GM12878 (cell line): ENCODE measurements around the gene AGTRAP. TPM values are rescaled to one million over a fixed set of nuclear protein-coding genes. Genes with fewer than 3 reads are reported as not detected.

ENCODE experiments used
- ATAC-seq: fragments of 200-7000 bp; cut with Tn5 transposase; 3 replicates; pipeline ENCODE4 v1.9.1; 2020; ENCODE audit warnings: mild to moderate bottlenecking, moderate library complexity
- BruUV-seq: library from RNA; stranded (reverse); fragments of 400-500 nt; replicated peaks from 2 replicates; lab custom pipeline; 2021; lab: Mats Ljungman, UMichigan
- CTCF ChIA-PET: fragments of 300-600 bp; sonication (Branson Sonifier 250); formaldehyde crosslinking; extraction: SDS; loops from one replicate; lab custom pipeline; 2021; ENCODE audit warnings: inconsistent platforms; lab: Yijun Ruan, JAX
- POLR2A ChIA-PET: fragments of 350-600 bp; formaldehyde crosslinking; extraction: SDS; loops from one replicate; lab custom pipeline; 2021; ENCODE audit warnings: inconsistent platforms; lab: Charles Lee
- RAD21 ChIA-PET: fragments of 300-600 bp; sonication (Branson Sonifier 250); formaldehyde crosslinking; loops from one replicate; lab custom pipeline; 2023; ENCODE audit warnings: antibody characterized with exemption; ENCODE audit not compliant: unreplicated experiment; lab: Charles Lee
- SMC1A ChIA-PET: fragments of 300-600 bp; sonication (Branson Sonifier 250); formaldehyde crosslinking; loops from one replicate; lab custom pipeline; 2023; ENCODE audit not compliant: unreplicated experiment, uncharacterized antibody; lab: Charles Lee
- DNase-seq: peaks from one replicate; pipeline ENCODE4 v3.0.0-alpha.2; 2011; ENCODE audit warnings: low read depth, low spot score
- FAIRE-seq: peaks from 3 replicates; lab custom pipeline; 2011; peaks lifted over from hg19 to GRCh38; lab: Jason Lieb, UNC
- H2AFZ ChIP-seq: 2 replicates; pipeline ENCODE4 v1.6.0; 2011; ENCODE audit warnings: low read depth, low read length, control low read depth; ENCODE audit not compliant: control insufficient read depth
- H3K27ac ChIP-seq: 2 replicates; pipeline ENCODE4 v1.5.1; 2011; ENCODE audit warnings: control low read depth; ENCODE audit not compliant: control insufficient read depth, insufficient read depth
- H3K27me3 ChIP-seq, 2 experiments: replicated peaks in 1 of 2; 2 replicates each; pipeline versions ENCODE4 v1.6.0 to v1.6.1; 2011; ENCODE audit warnings: low read length in 1 of 2; ENCODE audit not compliant: control insufficient read depth in 2 of 2, insufficient read depth in 2 of 2
- H3K36me3 ChIP-seq, 2 experiments: 2 replicates each; pipeline ENCODE4 v1.5.1; 2011; ENCODE audit warnings: low read length in 1 of 2; ENCODE audit not compliant: control insufficient read depth in 2 of 2, insufficient read depth in 2 of 2
- H3K4me1 ChIP-seq: 2 replicates; pipeline ENCODE4 v1.6.1; 2011; ENCODE audit warnings: mild to moderate bottlenecking, low read length, moderate library complexity, mixed read lengths; ENCODE audit not compliant: control insufficient read depth, insufficient read depth
- H3K4me2 ChIP-seq: 2 replicates; pipeline ENCODE4 v1.6.0; 2011; ENCODE audit warnings: control low read depth; ENCODE audit not compliant: control insufficient read depth, insufficient read depth
- H3K4me3 ChIP-seq: fragments of 200-600 bp; sonication (generic); 2 replicates; pipeline ENCODE4 v1.5.1; 2016
- H3K79me2 ChIP-seq: 2 replicates; pipeline ENCODE4 v1.6.0; 2011; ENCODE audit warnings: low read length; ENCODE audit not compliant: control insufficient read depth, insufficient read depth
- H3K9ac ChIP-seq: 2 replicates; pipeline ENCODE4 v1.8.0; 2011; ENCODE audit warnings: low read length, control low read depth, mixed read lengths; ENCODE audit not compliant: control insufficient read depth, insufficient read depth
- H3K9me3 ChIP-seq: replicated peaks from 3 replicates; pipeline ENCODE4 v1.5.1; 2011; ENCODE audit warnings: mild to moderate bottlenecking, low read length; ENCODE audit not compliant: control insufficient read depth, insufficient read depth
- H4K20me1 ChIP-seq: 2 replicates; pipeline ENCODE4 v1.6.0; 2011; ENCODE audit not compliant: control insufficient read depth, insufficient read depth
- CHD1 ChIP-seq: IDR thresholded peaks from 2 replicates; pipeline ENCODE4 v1.6.1; 2012; ENCODE audit warnings: low read depth, low read length, improper control_type of control experiment
- CHD2 ChIP-seq: IDR thresholded peaks from 2 replicates; pipeline ENCODE4 v1.6.1; 2011; ENCODE audit warnings: low read depth, low read length, improper control_type of control experiment, borderline replicate concordance
- CREB1 ChIP-seq: IDR thresholded peaks from 2 replicates; pipeline ENCODE4 v1.6.1; 2012; ENCODE audit warnings: low read depth, mild to moderate bottlenecking, inconsistent platforms
- EED ChIP-seq: sonication (generic); IDR thresholded peaks from 2 replicates; pipeline ENCODE4 v1.6.1; 2016; ENCODE audit warnings: antibody characterized with exemption, low read depth
- GABPA ChIP-seq: IDR thresholded peaks from 2 replicates; pipeline ENCODE4 v1.6.1; 2014; ENCODE audit warnings: antibody characterized with exemption, low read depth, mild to moderate bottlenecking, inconsistent platforms
- HDAC2 ChIP-seq: fragments of 200-600 bp; sonication (generic); IDR thresholded peaks from 2 replicates; pipeline ENCODE4 v1.6.1; 2017
- MYC ChIP-seq: IDR thresholded peaks from 2 replicates; pipeline ENCODE4 v1.6.1; 2011; ENCODE audit warnings: mild to moderate bottlenecking, low read length, moderate library complexity, inconsistent platforms; ENCODE audit not compliant: insufficient read depth, insufficient replicate concordance, insufficient read length, severe bottlenecking
- POU2F2 ChIP-seq: IDR thresholded peaks from 3 replicates; pipeline ENCODE4 v1.6.1; 2011; ENCODE audit warnings: low read depth, mild to moderate bottlenecking, low read length, borderline replicate concordance
- RBBP5 ChIP-seq: fragments of 200-600 bp; sonication (generic); conservative IDR thresholded peaks from 2 replicates; pipeline ENCODE4 v1.6.1; 2016
- SMC3 ChIP-seq: IDR thresholded peaks from 2 replicates; pipeline ENCODE4 v1.6.1; 2011; ENCODE audit warnings: low read length, improper control_type of control experiment, borderline replicate concordance
- SPI1 ChIP-seq: IDR thresholded peaks from 2 replicates; pipeline ENCODE4 v1.6.1; 2011; ENCODE audit warnings: low read depth, mild to moderate bottlenecking, low read length, moderate library complexity, borderline replicate concordance; ENCODE audit not compliant: insufficient read depth
- ZNF217 ChIP-seq: fragments of 450-650 bp; IDR thresholded peaks from 2 replicates; pipeline ENCODE4 v1.6.1; 2017; ENCODE audit warnings: antibody characterized with exemption, mild to moderate bottlenecking
- WGBS: methylation state at CpG from one replicate; pipeline ENCODE4 v1.1.6; 2016; ENCODE audit warnings: low lambda C conversion rate; ENCODE audit not compliant: insufficient replicate concordance, insufficient coverage; ENCODE audit errors: missing lambda C conversion rate; 5-methylcytosine and 5-hydroxymethylcytosine counted together
- in situ Hi-C: fragments of 300-500 bp; cut with MboI; formaldehyde crosslinking; loops from 9 replicates; pipeline ENCODE4 v1.14.3; 2018; ENCODE audit warnings: mixed read lengths
- intact Hi-C: fragments of 100-400 bp; cut with micrococcal nuclease; formaldehyde crosslinking; loops from one replicate; pipeline ENCODE4 v1.14.2; 2022; ENCODE audit not compliant: unreplicated experiment
- polyA plus RNA-seq, 11 experiments: library from polyadenylated mRNA; depleted of rRNA in 4 of 11; unstranded in 6 of 11; stranded (reverse) in 5 of 11; fragments of >200 nt; fragmentation: Nextera tagmentation in 4 of 11; fragmentation: Illumina TruSeq in 1 of 11; extraction: Ambion mirVana in 4 of 11; extraction: Trizol in 1 of 11; gene quantifications; 1 replicate in 1 of 11; 2 replicates in 10 of 11; pipeline versions ENCODE4 v1.2.1 to v1.2.3, GENCODE V29; 2011 to 2016; ENCODE audit warnings: inconsistent platforms in 2 of 11, missing spikeins in 2 of 11, low read depth in 1 of 11
- total RNA-seq, 4 experiments: library from RNA; depleted of rRNA in 3 of 4; stranded (reverse); fragments of >200 nt in 3 of 4; fragmentation: Illumina TruSeq in 1 of 4; extraction: Trizol in 1 of 4; gene quantifications; 2 replicates each; pipeline versions ENCODE4 v1.2.1 to v1.2.3, GENCODE V29; 2013 to 2021
- TF ChIP-seq, protein P1 (sequence below): IDR thresholded peaks from 2 replicates; pipeline ENCODE4 v1.6.1; 2012; ENCODE audit warnings: low read depth, low read length, improper control_type of control experiment
- TF ChIP-seq, protein P2 (sequence below): fragments of 450-650 bp; IDR thresholded peaks from 2 replicates; pipeline ENCODE4 v1.6.1; 2017; ENCODE audit warnings: mild to moderate bottlenecking, moderate library complexity

Gene AGTRAP
- total and polyA plus RNA-seq, 10 of the 15 experiments (the other 5 are each of a cell fraction or from before 2014, with no cell fraction given), result 3.0 to 17.4 (median 10.2) TPM

- TF ChIP-seq SPI1, result no peak
Observed at GRCh38 chr1:11794446-11795237, 58.7 kb downstream of the AGTRAP start (continued).

GRCh38 chr1:11795238-11795890 is 59.4 kb downstream of the AGTRAP start:
- FAIRE-seq, result no peak
- H3K27ac ChIP-seq, result no peak overlapping the region
- CTCF ChIA-PET, result interaction anchor here (3.5 kb wide), 1 partner anchor 8 kb away, joined by 24 read pairs; no protein-coding TSS in a partner anchor
- H3K79me2 ChIP-seq, result no peaks in the 10 kb centered on the region
- no peaks in the 10 kb centered on the region for H3K27me3 ChIP-seq
- ATAC-seq, result no peak
- 86% methylated on average over 14 of the region's 14 CpGs for WGBS
- SMC1A ChIA-PET, result interaction anchor here (1.1 kb wide), 1 partner anchor 58 kb away, joined by 3 read pairs; no protein-coding TSS in a partner anchor
- TF ChIP-seq CHD1 (no peak), SMC3 (no peak), RBBP5 (no peak), CREB1 (no peak), EED (no peak), ZNF217 (no peak), MYC (no peak), HDAC2 (no peak), GABPA (no peak), POU2F2 (no peak), CHD2 (no peak)
- TF ChIP-seq, protein P1, sequence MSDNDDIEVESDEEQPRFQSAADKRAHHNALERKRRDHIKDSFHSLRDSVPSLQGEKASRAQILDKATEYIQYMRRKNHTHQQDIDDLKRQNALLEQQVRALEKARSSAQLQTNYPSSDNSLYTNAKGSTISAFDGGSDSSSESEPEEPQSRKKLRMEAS, result no peak
- TF ChIP-seq, protein P2, sequence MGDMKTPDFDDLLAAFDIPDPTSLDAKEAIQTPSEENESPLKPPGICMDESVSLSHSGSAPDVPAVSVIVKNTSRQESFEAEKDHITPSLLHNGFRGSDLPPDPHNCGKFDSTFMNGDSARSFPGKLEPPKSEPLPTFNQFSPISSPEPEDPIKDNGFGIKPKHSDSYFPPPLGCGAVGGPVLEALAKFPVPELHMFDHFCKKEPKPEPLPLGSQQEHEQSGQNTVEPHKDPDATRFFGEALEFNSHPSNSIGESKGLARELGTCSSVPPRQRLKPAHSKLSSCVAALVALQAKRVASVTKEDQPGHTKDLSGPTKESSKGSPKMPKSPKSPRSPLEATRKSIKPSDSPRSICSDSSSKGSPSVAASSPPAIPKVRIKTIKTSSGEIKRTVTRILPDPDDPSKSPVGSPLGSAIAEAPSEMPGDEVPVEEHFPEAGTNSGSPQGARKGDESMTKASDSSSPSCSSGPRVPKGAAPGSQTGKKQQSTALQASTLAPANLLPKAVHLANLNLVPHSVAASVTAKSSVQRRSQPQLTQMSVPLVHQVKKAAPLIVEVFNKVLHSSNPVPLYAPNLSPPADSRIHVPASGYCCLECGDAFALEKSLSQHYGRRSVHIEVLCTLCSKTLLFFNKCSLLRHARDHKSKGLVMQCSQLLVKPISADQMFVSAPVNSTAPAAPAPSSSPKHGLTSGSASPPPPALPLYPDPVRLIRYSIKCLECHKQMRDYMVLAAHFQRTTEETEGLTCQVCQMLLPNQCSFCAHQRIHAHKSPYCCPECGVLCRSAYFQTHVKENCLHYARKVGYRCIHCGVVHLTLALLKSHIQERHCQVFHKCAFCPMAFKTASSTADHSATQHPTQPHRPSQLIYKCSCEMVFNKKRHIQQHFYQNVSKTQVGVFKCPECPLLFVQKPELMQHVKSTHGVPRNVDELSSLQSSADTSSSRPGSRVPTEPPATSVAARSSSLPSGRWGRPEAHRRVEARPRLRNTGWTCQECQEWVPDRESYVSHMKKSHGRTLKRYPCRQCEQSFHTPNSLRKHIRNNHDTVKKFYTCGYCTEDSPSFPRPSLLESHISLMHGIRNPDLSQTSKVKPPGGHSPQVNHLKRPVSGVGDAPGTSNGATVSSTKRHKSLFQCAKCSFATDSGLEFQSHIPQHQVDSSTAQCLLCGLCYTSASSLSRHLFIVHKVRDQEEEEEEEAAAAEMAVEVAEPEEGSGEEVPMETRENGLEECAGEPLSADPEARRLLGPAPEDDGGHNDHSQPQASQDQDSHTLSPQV, result no peak
- TF ChIP-seq, all 136 proteins: peak for 0
- DNase-seq, result no peak
- no peaks in the 10 kb centered on the region; the same call in 1 of the 2 replicates for H3K4me1 ChIP-seq
- H3K4me3 ChIP-seq, result no peak overlapping the region
- H4K20me1 ChIP-seq, result no peaks in the 10 kb centered on the region
- H2AFZ ChIP-seq, result no peak overlapping the region
- no peaks in the 10 kb centered on the region for H3K9me3 ChIP-seq
- RAD21 ChIA-PET, result no interaction called here
- peaks cover 0 to 5% of the 10 kb centered on the region in 2 experiments; a peak in 2 of 4 replicates for H3K36me3 ChIP-seq
- intact Hi-C loops, result no loop called here
- POLR2A ChIA-PET, result no interaction called here
- in situ Hi-C loops, result no loop called here
- H3K9ac ChIP-seq, result no peak overlapping the region
- BruUV-seq, result no TSS peak
- no peak overlapping the region for H3K4me2 ChIP-seq
